GM23338 (cell line): ENCODE data around the gene TRIO. TPM values are rescaled to one million over a fixed set of nuclear protein-coding genes. Genes with fewer than 3 reads are reported as not detected.

Source experiments
- ATAC-seq: fragments of 200-7000 bp; cut with Tn5 transposase; 3 replicates; pipeline ENCODE4 v1.9.1; 2020
- DNase-seq: peaks from one replicate; pipeline ENCODE4 v3.0.0-alpha.2; 2015; ENCODE audit warnings: low spot score
- H2AFZ ChIP-seq: fragments of 200-600 bp; sonication (generic); 2 replicates; pipeline ENCODE4 v1.8.0; 2016; ENCODE audit warnings: antibody characterized with exemption, mild to moderate bottlenecking, moderate library complexity
- H3F3A ChIP-seq: fragments of 200-600 bp; sonication (generic); replicated peaks from 2 replicates; pipeline ENCODE4 v1.8.0; 2017; ENCODE audit warnings: antibody characterized with exemption, mixed run types, low read depth
- H3K27ac ChIP-seq: fragments of 200-600 bp; sonication (generic); 2 replicates; pipeline ENCODE4 v1.6.1; 2016; ENCODE audit warnings: low read depth
- H3K27me3 ChIP-seq: fragments of 200-600 bp; sonication (generic); 2 replicates; pipeline ENCODE4 v1.8.0; 2016; ENCODE audit warnings: mild to moderate bottlenecking, mixed run types, moderate library complexity; ENCODE audit not compliant: insufficient read depth
- H3K36me3 ChIP-seq: fragments of 200-600 bp; sonication (generic); 2 replicates; pipeline ENCODE4 v1.8.0; 2016; ENCODE audit warnings: mild to moderate bottlenecking; ENCODE audit not compliant: insufficient read depth
- H3K4me1 ChIP-seq: fragments of 200-600 bp; sonication (generic); 2 replicates; pipeline ENCODE4 v1.8.0; 2016; ENCODE audit warnings: mild to moderate bottlenecking, moderate library complexity; ENCODE audit not compliant: insufficient read depth
- H3K4me2 ChIP-seq: fragments of 200-600 bp; sonication (generic); 2 replicates; pipeline ENCODE4 v1.7.1; 2017; ENCODE audit warnings: mixed run types
- H3K4me3 ChIP-seq: fragments of 200-600 bp; sonication (generic); 2 replicates; pipeline ENCODE4 v1.6.1; 2016; ENCODE audit warnings: mixed run types
- H3K79me2 ChIP-seq: fragments of 200-600 bp; sonication (generic); replicated peaks from 2 replicates; pipeline ENCODE4 v1.8.0; 2017; ENCODE audit warnings: mild to moderate bottlenecking; ENCODE audit not compliant: insufficient read depth
- H3K9me2 ChIP-seq: fragments of 200-600 bp; sonication (generic); 2 replicates; pipeline ENCODE4 v1.8.0; 2017; ENCODE audit not compliant: insufficient read depth
- H4K20me1 ChIP-seq: fragments of 200-600 bp; sonication (generic); replicated peaks from 2 replicates; pipeline ENCODE4 v1.8.0; 2017; ENCODE audit warnings: mild to moderate bottlenecking; ENCODE audit not compliant: insufficient read depth
- H3K27ac Mint-ChIP-seq: 2 replicates; pipeline ENCODE4 v1.8.0; 2020; ENCODE audit warnings: inconsistent platforms, mild to moderate bottlenecking, moderate library complexity, mixed read lengths
- H3K27me3 Mint-ChIP-seq: 3 replicates; pipeline ENCODE4 v1.8.0; 2022; ENCODE audit warnings: low read depth, mild to moderate bottlenecking, moderate library complexity, mixed read lengths, inconsistent platforms; ENCODE audit not compliant: insufficient read depth, poor library complexity
- H3K36me3 Mint-ChIP-seq: 3 replicates; pipeline ENCODE4 v1.8.0; 2021; ENCODE audit warnings: low read depth, mild to moderate bottlenecking, inconsistent platforms, moderate library complexity, mixed read lengths
- H3K4me1 Mint-ChIP-seq: 3 replicates; pipeline ENCODE4 v1.8.0; 2020; ENCODE audit warnings: mild to moderate bottlenecking, inconsistent platforms, mixed read lengths
- H3K4me3 Mint-ChIP-seq: 3 replicates; pipeline ENCODE4 v1.8.0; 2021; ENCODE audit warnings: moderate library complexity, mild to moderate bottlenecking, inconsistent platforms, mixed read lengths
- H3K9me3 Mint-ChIP-seq: 3 replicates; pipeline ENCODE4 v1.8.0; 2020; ENCODE audit warnings: moderate library complexity, mild to moderate bottlenecking, inconsistent platforms, mixed read lengths
- CREB1 ChIP-seq: fragments of 250-450 bp; sonication (Bioruptor Pico); IDR thresholded peaks from 2 replicates; pipeline ENCODE4 v1.5.0; 2020; ENCODE audit warnings: low read depth, mild to moderate bottlenecking, moderate library complexity
- EZH2 ChIP-seq: fragments of 200-600 bp; sonication (generic); IDR thresholded peaks from one replicate; pipeline ENCODE4 v1.8.0; 2017; ENCODE audit warnings: antibody characterized with exemption, mild to moderate bottlenecking, low read depth; ENCODE audit not compliant: unreplicated experiment
- EZH2phosphoT487 ChIP-seq: fragments of 200-600 bp; sonication (generic); IDR thresholded peaks from one replicate; pipeline ENCODE4 v1.8.1; 2018; ENCODE audit warnings: antibody characterized with exemption; ENCODE audit not compliant: unreplicated experiment
- NANOG ChIP-seq: IDR thresholded peaks from 2 replicates; pipeline ENCODE4 v1.6.1; 2016; ENCODE audit warnings: antibody characterized with exemption, borderline replicate concordance
- POLR2AphosphoS5 ChIP-seq: IDR thresholded peaks from 2 replicates; pipeline ENCODE4 v1.6.1; 2016; ENCODE audit warnings: antibody characterized with exemption, low read depth
- STAT1 ChIP-seq: IDR thresholded peaks from one replicate; pipeline ENCODE4 v1.6.1; 2016; ENCODE audit warnings: antibody characterized with exemption; ENCODE audit not compliant: unreplicated experiment
- ZNF114 ChIP-seq: fragments of 250-450 bp; sonication (Bioruptor Pico); IDR thresholded peaks from 2 replicates; pipeline ENCODE4 v1.5.0; 2020; ENCODE audit warnings: mild to moderate bottlenecking, moderate library complexity
- ZNF331 ChIP-seq: fragments of 250-450 bp; sonication (Bioruptor Pico); IDR thresholded peaks from 2 replicates; pipeline ENCODE4 v1.5.0; 2020; ENCODE audit warnings: low read depth, mild to moderate bottlenecking, moderate library complexity
- polyA plus RNA-seq: library from polyadenylated mRNA; unstranded; fragments of >200 nt; fragmentation: Nextera tagmentation; extraction: Ambion mirVana; gene quantifications from 2 replicates; pipeline ENCODE4 v1.2.1, GENCODE V29; 2016
- total RNA-seq: library from RNA; depleted of rRNA; stranded (reverse); fragments of >200 nt; shearing (Covaris generic); gene quantifications from 2 replicates; pipeline ENCODE4 v1.2.3, GENCODE V29; 2014
- TF ChIP-seq, protein P1 (sequence below), 2 experiments: fragments of 200-600 bp in 1 of 2; sonication (generic) in 1 of 2; conservative IDR thresholded peaks; 2 replicates each; pipeline versions ENCODE4 v1.5.1 to v1.6.1; 2016 to 2017; ENCODE audit warnings: antibody characterized with exemption in 2 of 2, low read depth in 2 of 2, mild to moderate bottlenecking in 2 of 2, moderate library complexity in 1 of 2
- TF ChIP-seq, protein P2 (sequence below): IDR thresholded peaks from 2 replicates; pipeline ENCODE4 v1.6.1; 2016; ENCODE audit warnings: antibody characterized with exemption
- TF ChIP-seq, protein P3 (sequence below): IDR thresholded peaks from one replicate; pipeline ENCODE4 v1.6.1; 2018; ENCODE audit warnings: antibody characterized with exemption; ENCODE audit not compliant: unreplicated experiment

Gene TRIO
- total and polyA plus RNA-seq, 2 experiments from 2014 or later = 13.8 to 113 TPM

DNA sequence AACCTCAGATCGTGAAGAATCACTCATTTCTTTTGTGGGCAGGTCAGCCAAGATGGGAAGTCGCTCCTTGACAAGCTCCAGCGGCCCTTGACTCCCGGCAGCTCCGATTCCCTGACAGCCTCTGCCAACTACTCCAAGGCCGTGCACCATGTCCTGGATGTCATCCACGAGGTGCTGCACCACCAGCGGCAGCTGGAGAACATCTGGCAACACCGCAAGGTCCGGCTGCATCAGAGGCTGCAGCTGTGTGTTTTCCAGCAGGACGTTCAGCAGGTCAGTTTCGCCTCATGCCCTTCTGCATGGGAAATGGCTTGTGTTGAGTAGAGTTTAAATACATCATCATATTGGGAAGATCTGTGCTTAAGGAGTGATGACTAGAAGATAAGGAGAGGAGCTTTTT is 173.3 kb downstream of the TRIO start (continued):
- TF ChIP-seq NANOG (no peak), EZH2phosphoT487 (no peak), STAT1 (no peak), ZNF331 (CRISPR knock-in tag) (no peak), ZNF114 (no peak), CREB1 (no peak)
- TF ChIP-seq, protein P1, sequence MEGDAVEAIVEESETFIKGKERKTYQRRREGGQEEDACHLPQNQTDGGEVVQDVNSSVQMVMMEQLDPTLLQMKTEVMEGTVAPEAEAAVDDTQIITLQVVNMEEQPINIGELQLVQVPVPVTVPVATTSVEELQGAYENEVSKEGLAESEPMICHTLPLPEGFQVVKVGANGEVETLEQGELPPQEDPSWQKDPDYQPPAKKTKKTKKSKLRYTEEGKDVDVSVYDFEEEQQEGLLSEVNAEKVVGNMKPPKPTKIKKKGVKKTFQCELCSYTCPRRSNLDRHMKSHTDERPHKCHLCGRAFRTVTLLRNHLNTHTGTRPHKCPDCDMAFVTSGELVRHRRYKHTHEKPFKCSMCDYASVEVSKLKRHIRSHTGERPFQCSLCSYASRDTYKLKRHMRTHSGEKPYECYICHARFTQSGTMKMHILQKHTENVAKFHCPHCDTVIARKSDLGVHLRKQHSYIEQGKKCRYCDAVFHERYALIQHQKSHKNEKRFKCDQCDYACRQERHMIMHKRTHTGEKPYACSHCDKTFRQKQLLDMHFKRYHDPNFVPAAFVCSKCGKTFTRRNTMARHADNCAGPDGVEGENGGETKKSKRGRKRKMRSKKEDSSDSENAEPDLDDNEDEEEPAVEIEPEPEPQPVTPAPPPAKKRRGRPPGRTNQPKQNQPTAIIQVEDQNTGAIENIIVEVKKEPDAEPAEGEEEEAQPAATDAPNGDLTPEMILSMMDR (conservative IDR thresholded peaks at IDR 0.05; ENCODE audit: low read depth in 2 of 2) = no peak
- TF ChIP-seq, protein P2, sequence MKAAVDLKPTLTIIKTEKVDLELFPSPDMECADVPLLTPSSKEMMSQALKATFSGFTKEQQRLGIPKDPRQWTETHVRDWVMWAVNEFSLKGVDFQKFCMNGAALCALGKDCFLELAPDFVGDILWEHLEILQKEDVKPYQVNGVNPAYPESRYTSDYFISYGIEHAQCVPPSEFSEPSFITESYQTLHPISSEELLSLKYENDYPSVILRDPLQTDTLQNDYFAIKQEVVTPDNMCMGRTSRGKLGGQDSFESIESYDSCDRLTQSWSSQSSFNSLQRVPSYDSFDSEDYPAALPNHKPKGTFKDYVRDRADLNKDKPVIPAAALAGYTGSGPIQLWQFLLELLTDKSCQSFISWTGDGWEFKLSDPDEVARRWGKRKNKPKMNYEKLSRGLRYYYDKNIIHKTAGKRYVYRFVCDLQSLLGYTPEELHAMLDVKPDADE = no peak
- TF ChIP-seq, protein P3, sequence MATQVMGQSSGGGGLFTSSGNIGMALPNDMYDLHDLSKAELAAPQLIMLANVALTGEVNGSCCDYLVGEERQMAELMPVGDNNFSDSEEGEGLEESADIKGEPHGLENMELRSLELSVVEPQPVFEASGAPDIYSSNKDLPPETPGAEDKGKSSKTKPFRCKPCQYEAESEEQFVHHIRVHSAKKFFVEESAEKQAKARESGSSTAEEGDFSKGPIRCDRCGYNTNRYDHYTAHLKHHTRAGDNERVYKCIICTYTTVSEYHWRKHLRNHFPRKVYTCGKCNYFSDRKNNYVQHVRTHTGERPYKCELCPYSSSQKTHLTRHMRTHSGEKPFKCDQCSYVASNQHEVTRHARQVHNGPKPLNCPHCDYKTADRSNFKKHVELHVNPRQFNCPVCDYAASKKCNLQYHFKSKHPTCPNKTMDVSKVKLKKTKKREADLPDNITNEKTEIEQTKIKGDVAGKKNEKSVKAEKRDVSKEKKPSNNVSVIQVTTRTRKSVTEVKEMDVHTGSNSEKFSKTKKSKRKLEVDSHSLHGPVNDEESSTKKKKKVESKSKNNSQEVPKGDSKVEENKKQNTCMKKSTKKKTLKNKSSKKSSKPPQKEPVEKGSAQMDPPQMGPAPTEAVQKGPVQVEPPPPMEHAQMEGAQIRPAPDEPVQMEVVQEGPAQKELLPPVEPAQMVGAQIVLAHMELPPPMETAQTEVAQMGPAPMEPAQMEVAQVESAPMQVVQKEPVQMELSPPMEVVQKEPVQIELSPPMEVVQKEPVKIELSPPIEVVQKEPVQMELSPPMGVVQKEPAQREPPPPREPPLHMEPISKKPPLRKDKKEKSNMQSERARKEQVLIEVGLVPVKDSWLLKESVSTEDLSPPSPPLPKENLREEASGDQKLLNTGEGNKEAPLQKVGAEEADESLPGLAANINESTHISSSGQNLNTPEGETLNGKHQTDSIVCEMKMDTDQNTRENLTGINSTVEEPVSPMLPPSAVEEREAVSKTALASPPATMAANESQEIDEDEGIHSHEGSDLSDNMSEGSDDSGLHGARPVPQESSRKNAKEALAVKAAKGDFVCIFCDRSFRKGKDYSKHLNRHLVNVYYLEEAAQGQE = no peak

DNA sequence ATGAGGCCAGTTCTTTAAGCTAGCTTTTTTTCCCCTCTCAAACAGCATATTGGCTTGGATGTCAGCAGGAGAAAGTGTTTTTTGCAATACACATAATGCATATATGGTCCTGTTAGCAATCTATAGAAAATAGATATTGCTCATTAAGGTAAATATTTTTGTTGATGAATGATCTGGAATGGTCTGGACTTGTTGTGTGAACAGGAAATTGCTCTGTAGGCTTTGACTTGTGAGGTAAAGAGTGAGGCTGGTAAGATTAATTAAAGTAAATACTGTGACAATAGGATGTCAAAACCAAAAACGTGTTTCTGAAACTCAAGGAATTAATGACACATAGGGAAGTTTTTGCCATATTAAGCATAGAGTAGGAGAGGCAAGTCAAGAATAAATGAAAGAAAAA is 176.0 kb downstream of the TRIO start:
- Histone ChIP-seq H3K36me3 (peaks cover 10% of the 10 kb centered on the region; the same call in 1 of the 2 replicates), H2AFZ (no peak overlapping the region), H3F3A (no peaks in the 10 kb centered on the region), H3K4me2 (no peak overlapping the region), H3K27ac (no peak overlapping the region; the same call in 1 of the 2 replicates), H3K4me1 (no peaks in the 10 kb centered on the region; the same call in 1 of the 2 replicates), H3K9me2 (no peaks in the 10 kb centered on the region), H3K4me3 (no peak overlapping the region), H4K20me1 (peaks cover 3% of the 10 kb centered on the region; the same call in 1 of the 2 replicates), H3K27me3 (no peaks in the 10 kb centered on the region), H3K79me2 (peaks cover 9% of the 10 kb centered on the region; the same call in 1 of the 2 replicates)
- ATAC-seq (no peak), DNase-seq (no peak)
- Mint-ChIP-seq H3K9me3 (peaks cover 12% of the 10 kb centered on the region), H3K36me3 (peaks cover 56% of the 10 kb centered on the region), H3K27me3 (no peaks in the 10 kb centered on the region), H3K4me1 (peaks cover 13% of the 10 kb centered on the region), H3K4me3 (no peak overlapping the region), H3K27ac (no peak overlapping the region)
- no peak for TF ChIP-seq NANOG
- TF ChIP-seq CREB1 = no peak
- TF ChIP-seq, protein P2 = no peak
- TF ChIP-seq POLR2AphosphoS5 = no peak
- TF ChIP-seq STAT1 = no peak
- TF ChIP-seq, protein P3 = no peak
- no peak for TF ChIP-seq EZH2phosphoT487
- no peak for TF ChIP-seq EZH2
